Cardiac muscle cell (in vitro differentiated cells and primary cell): ENCODE results near the gene NEK10. TPM values are rescaled to one million over a fixed set of nuclear protein-coding genes. Genes with fewer than 3 reads are reported as not detected.

Source experiments
- DNase-seq, 2 donors: peaks; one replicate each; pipeline versions ENCODE4 v3.0.0 to v3.0.0-alpha.2; 2010 to 2017; ENCODE audit warnings: low read depth in 1 of 2, low spot score in 1 of 2
- H3K27ac ChIP-seq: fragments of 200-600 bp; sonication (generic); 2 replicates; pipeline ENCODE4 v1.5.1; 2016
- H3K27me3 ChIP-seq: fragments of 200-600 bp; sonication (generic); 2 replicates; pipeline ENCODE4 v1.6.0; 2016; ENCODE audit warnings: control low read depth
- H3K36me3 ChIP-seq: fragments of 200-600 bp; sonication (generic); 2 replicates; pipeline ENCODE4 v1.5.1; 2016; ENCODE audit warnings: control low read depth
- H3K4me1 ChIP-seq: fragments of 200-600 bp; sonication (generic); 2 replicates; pipeline ENCODE4 v1.8.1; 2017; ENCODE audit warnings: low read depth, mild to moderate bottlenecking, mixed run types
- H3K4me3 ChIP-seq: fragments of 200-600 bp; sonication (generic); 2 replicates; pipeline ENCODE4 v1.5.1; 2016; ENCODE audit warnings: mild to moderate bottlenecking
- H3K9me3 ChIP-seq: fragments of 200-600 bp; sonication (generic); 2 replicates; pipeline ENCODE4 v1.5.1; 2017; ENCODE audit warnings: low read depth, mild to moderate bottlenecking, control low read depth
- CTCF ChIP-seq: IDR thresholded peaks from 2 replicates; pipeline ENCODE4 v1.5.1; 2012; ENCODE audit warnings: low read depth, mild to moderate bottlenecking, low read length
- polyA plus RNA-seq: library from polyadenylated mRNA; unstranded; fragments of >200 nt; fragmentation: Nextera tagmentation; extraction: Ambion mirVana; gene quantifications from 2 replicates; pipeline ENCODE4 v1.2.1, GENCODE V29; 2016
- total RNA-seq: library from RNA; depleted of rRNA; stranded (reverse); fragments of >200 nt; gene quantifications from 2 replicates; pipeline ENCODE4 v1.2.3, GENCODE V29; 2016

NEK10 gene
- total and polyA plus RNA-seq, 2 experiments from 2014 or later = 0.54 to 2.1 TPM

GRCh38 chr3:27253831-27254230 lies 115.4 kb downstream of the NEK10 start:
- DNase-seq = peak; percentile 52 to 56
- H3K9me3 ChIP-seq = no peaks in the 10 kb centered on the region

GRCh38 chr3:27253391-27253790 lies 115.8 kb downstream of the NEK10 start:
- Histone ChIP-seq H3K27ac (no peak overlapping the region), H3K4me1 (no peaks in the 10 kb centered on the region), H3K27me3 (no peaks in the 10 kb centered on the region), H3K9me3 (no peaks in the 10 kb centered on the region), H3K4me3 (no peak overlapping the region), H3K36me3 (no peaks in the 10 kb centered on the region)
- DNase-seq = no peak
- TF ChIP-seq CTCF = no peak

More at GRCh38 chr3:27253831-27254230, 115.4 kb downstream of the NEK10 start:
- Histone ChIP-seq H3K4me3 (no peak overlapping the region), H3K27me3 (no peaks in the 10 kb centered on the region), H3K4me1 (no peaks in the 10 kb centered on the region), H3K27ac (no peak overlapping the region), H3K36me3 (no peaks in the 10 kb centered on the region)
- peak; percentile 62 for TF ChIP-seq CTCF

GRCh38 chr3:27252646-27253045 lies 116.5 kb downstream of the NEK10 start:
- no peak for TF ChIP-seq CTCF
- Histone ChIP-seq H3K4me3 (no peak overlapping the region), H3K27ac (no peak overlapping the region), H3K4me1 (no peaks in the 10 kb centered on the region), H3K36me3 (no peaks in the 10 kb centered on the region), H3K9me3 (no peaks in the 10 kb centered on the region), H3K27me3 (no peaks in the 10 kb centered on the region)
- DNase-seq = no peak

- no peak for TF ChIP-seq CTCF
- no peaks in the 10 kb centered on the region for H3K4me1 ChIP-seq
- no peaks in the 10 kb centered on the region for H3K36me3 ChIP-seq
- no peaks in the 10 kb centered on the region for H3K9me3 ChIP-seq
- DNase-seq = no peak
- H3K27me3 ChIP-seq = no peaks in the 10 kb centered on the region
- H3K4me3 ChIP-seq = no peak overlapping the region
- no peak overlapping the region for H3K27ac ChIP-seq
Observed at GRCh38 chr3:27244374-27244773, 124.8 kb downstream of the NEK10 start.

- Histone ChIP-seq H3K27ac (no peak overlapping the region), H3K36me3 (no peaks in the 10 kb centered on the region), H3K9me3 (no peaks in the 10 kb centered on the region), H3K27me3 (no peaks in the 10 kb centered on the region), H3K4me3 (no peak overlapping the region), H3K4me1 (no peaks in the 10 kb centered on the region)
- TF ChIP-seq CTCF = no peak
- DNase-seq = no peak
Observed at GRCh38 chr3:27239951-27240350, 129.2 kb downstream of the NEK10 start.

GRCh38 chr3:27228805-27229204 lies 140.4 kb downstream of the NEK10 start:
- H3K27ac ChIP-seq = no peak overlapping the region
- H3K4me3 ChIP-seq = no peak overlapping the region
- no peaks in the 10 kb centered on the region for H3K27me3 ChIP-seq
- H3K36me3 ChIP-seq = no peaks in the 10 kb centered on the region
- no peaks in the 10 kb centered on the region for H3K9me3 ChIP-seq
- H3K4me1 ChIP-seq = no peaks in the 10 kb centered on the region
- DNase-seq = no peak
- TF ChIP-seq CTCF = no peak
